H9 (cell line): ENCODE results near the gene PDCD7. TPM values are rescaled to one million over a fixed set of nuclear protein-coding genes. Genes with fewer than 3 reads are reported as not detected.

Experiments
- DNase-seq: peaks from one replicate; pipeline ENCODE4 v3.0.0-alpha.2; 2017
- H2AFZ ChIP-seq: one replicate; pipeline ENCODE4 v1.6.1; 2013; ENCODE audit warnings: mild to moderate bottlenecking, low read length, control low read depth, moderate library complexity
- H2AK5ac ChIP-seq: 2 replicates; pipeline ENCODE4 v1.6.1; 2013; ENCODE audit warnings: low read length, control low read depth, mixed read lengths; ENCODE audit not compliant: insufficient read length
- H2BK120ac ChIP-seq: one replicate; pipeline ENCODE4 v1.6.1; 2013; ENCODE audit warnings: low read depth, mild to moderate bottlenecking, low read length, control low read depth, inconsistent platforms; ENCODE audit not compliant: poor library complexity, severe bottlenecking
- H2BK12ac ChIP-seq: 2 replicates; pipeline ENCODE4 v1.6.1; 2013; ENCODE audit warnings: low read length, control low read depth, mixed read lengths, low read depth; ENCODE audit not compliant: insufficient read length
- H2BK15ac ChIP-seq: 2 replicates; pipeline ENCODE4 v1.6.1; 2013; ENCODE audit warnings: low read depth, low read length, control low read depth
- H2BK20ac ChIP-seq: one replicate; pipeline ENCODE4 v1.6.1; 2013; ENCODE audit warnings: low read depth, mild to moderate bottlenecking, low read length, control low read depth, inconsistent platforms; ENCODE audit not compliant: poor library complexity, severe bottlenecking
- H2BK5ac ChIP-seq: 2 replicates; pipeline ENCODE4 v1.6.1; 2013; ENCODE audit warnings: low read length, control low read depth, mixed read lengths; ENCODE audit not compliant: insufficient read length
- H3K14ac ChIP-seq: 2 replicates; pipeline ENCODE4 v1.6.1; 2013; ENCODE audit warnings: low read length, control low read depth; ENCODE audit not compliant: insufficient read depth
- H3K18ac ChIP-seq: 2 replicates; pipeline ENCODE4 v1.6.1; 2013; ENCODE audit warnings: low read depth, mild to moderate bottlenecking, mixed read lengths, low read length, control low read depth; ENCODE audit not compliant: insufficient read length
- H3K23ac ChIP-seq: 2 replicates; pipeline ENCODE4 v1.6.1; 2013; ENCODE audit warnings: low read length, control low read depth, mixed read lengths, low read depth; ENCODE audit not compliant: insufficient read length
- H3K23me2 ChIP-seq: 2 replicates; pipeline ENCODE4 v1.6.1; 2013; ENCODE audit warnings: low read depth, mild to moderate bottlenecking, mixed read lengths, low read length, control low read depth; ENCODE audit not compliant: insufficient read length, poor library complexity, severe bottlenecking
- H3K27ac ChIP-seq: 2 replicates; pipeline ENCODE4 v1.5.1; 2013; ENCODE audit warnings: low read length, control low read depth, mixed read lengths, low read depth; ENCODE audit not compliant: insufficient read length
- H3K27me3 ChIP-seq: 2 replicates; pipeline ENCODE4 v1.6.1; 2013; ENCODE audit warnings: low read length, control low read depth, inconsistent platforms; ENCODE audit not compliant: insufficient read depth
- H3K4ac ChIP-seq: 2 replicates; pipeline ENCODE4 v1.6.1; 2013; ENCODE audit warnings: low read depth, mild to moderate bottlenecking, control low read depth, inconsistent platforms, low read length, moderate library complexity
- H3K4me1 ChIP-seq: 2 replicates; pipeline ENCODE4 v1.6.1; 2013; ENCODE audit warnings: low read length, control low read depth, inconsistent platforms; ENCODE audit not compliant: insufficient read depth
- H3K4me2 ChIP-seq: 2 replicates; pipeline ENCODE4 v1.6.1; 2013; ENCODE audit warnings: low read length, control low read depth, mixed read lengths; ENCODE audit not compliant: insufficient read length, insufficient read depth
- H3K56ac ChIP-seq: 2 replicates; pipeline ENCODE4 v1.6.1; 2013; ENCODE audit warnings: low read depth, mild to moderate bottlenecking, mixed read lengths, low read length, control low read depth; ENCODE audit not compliant: insufficient read length
- H3K79me1 ChIP-seq: 2 replicates; pipeline ENCODE4 v1.6.1; 2013; ENCODE audit warnings: low read depth, mild to moderate bottlenecking, moderate library complexity, low read length, control low read depth, inconsistent platforms; ENCODE audit not compliant: insufficient read depth, poor library complexity, severe bottlenecking
- H3K79me2 ChIP-seq: 2 replicates; pipeline ENCODE4 v1.6.1; 2013; ENCODE audit warnings: low read length, control low read depth, inconsistent platforms; ENCODE audit not compliant: insufficient read depth
- H3K9ac ChIP-seq: 2 replicates; pipeline ENCODE4 v1.6.1; 2013; ENCODE audit warnings: low read length, control low read depth, mixed read lengths; ENCODE audit not compliant: insufficient read length; ENCODE audit errors: extremely low read depth
- H3K9me3 ChIP-seq: one replicate; pipeline ENCODE4 v1.6.1; 2013; ENCODE audit warnings: low read depth, low read length, inconsistent platforms; ENCODE audit not compliant: control insufficient read depth
- H3T11ph ChIP-seq: one replicate; pipeline ENCODE4 v1.6.1; 2013; ENCODE audit warnings: mild to moderate bottlenecking, low read length, control low read depth, inconsistent platforms
- H4K20me1 ChIP-seq: one replicate; pipeline ENCODE4 v1.6.1; 2013; ENCODE audit not compliant: control insufficient read depth, insufficient read length, insufficient read depth
- H4K5ac ChIP-seq: 2 replicates; pipeline ENCODE4 v1.6.1; 2013; ENCODE audit warnings: low read depth, mild to moderate bottlenecking, mixed read lengths, low read length, control low read depth; ENCODE audit not compliant: insufficient read length
- H4K8ac ChIP-seq: replicated peaks from 2 replicates; pipeline ENCODE4 v1.6.1; 2013; ENCODE audit warnings: low read length, control low read depth, mixed read lengths, low read depth; ENCODE audit not compliant: insufficient read length
- H4K91ac ChIP-seq: 2 replicates; pipeline ENCODE4 v1.6.1; 2013; ENCODE audit warnings: low read depth, mild to moderate bottlenecking, moderate library complexity, mixed read lengths, low read length, control low read depth; ENCODE audit not compliant: insufficient read length
- H3K27ac Mint-ChIP-seq, 3 experiments: 2 replicates in 2 of 3; 3 replicates in 1 of 3; pipeline ENCODE4 v1.8.0; 2020 to 2021; ENCODE audit warnings: mixed read lengths in 3 of 3, mild to moderate bottlenecking in 1 of 3, moderate library complexity in 1 of 3
- H3K27me3 Mint-ChIP-seq: 2 replicates; pipeline ENCODE4 v1.8.0; 2021; ENCODE audit warnings: low read depth, mild to moderate bottlenecking, moderate library complexity, mixed read lengths
- H3K36me3 Mint-ChIP-seq, 3 experiments: 2 replicates in 2 of 3; 3 replicates in 1 of 3; pipeline ENCODE4 v1.8.0; 2020 to 2021; ENCODE audit warnings: low read depth in 3 of 3, mixed read lengths in 3 of 3; ENCODE audit not compliant: insufficient read depth in 1 of 3
- H3K4me1 Mint-ChIP-seq, 2 experiments: 2 replicates each; pipeline ENCODE4 v1.8.0; 2020; ENCODE audit warnings: mixed read lengths in 2 of 2
- H3K4me3 Mint-ChIP-seq, 2 experiments: 2 replicates in 1 of 2; 3 replicates in 1 of 2; pipeline ENCODE4 v1.8.0; 2020 to 2021; ENCODE audit warnings: mild to moderate bottlenecking in 2 of 2, mixed read lengths in 2 of 2, moderate library complexity in 1 of 2
- H3K9me3 Mint-ChIP-seq, 2 experiments: 2 replicates in 1 of 2; 3 replicates in 1 of 2; pipeline ENCODE4 v1.8.0; 2020; ENCODE audit warnings: mild to moderate bottlenecking in 2 of 2, mixed read lengths in 2 of 2, moderate library complexity in 1 of 2
- CTCF ChIP-seq: fragments of 200-600 bp; sonication (generic); conservative IDR thresholded peaks from 3 replicates; pipeline ENCODE4 v1.8.0; 2021; ENCODE audit warnings: antibody characterized with exemption, mild to moderate bottlenecking
- WGBS: extraction: QIAGEN DNeasy Blood & Tissue Kit; methylation state at CpG from one replicate; pipeline ENCODE4 v1.1.7; 2013; ENCODE audit warnings: missing lambda C conversion rate, low lambda C conversion rate, mixed read lengths; ENCODE audit not compliant: insufficient read length; ENCODE audit errors: extremely low coverage; 5-methylcytosine and 5-hydroxymethylcytosine counted together
- total RNA-seq: library from RNA; stranded (reverse); gene quantifications from 2 replicates; pipeline ENCODE4 v1.2.1, GENCODE V29; 2021

PDCD7 gene
- total RNA-seq, 1 experiment from 2014 or later = 35.2 TPM

GRCh38 chr15:65084500-65085206, 49.0 kb downstream of the PDCD7 start:
- peaks cover 16% of the 10 kb centered on the region; the same call in 1 of the 2 replicates for H3K4me1 ChIP-seq
- H4K8ac ChIP-seq = no peak overlapping the region
- no peak overlapping the region for H2BK12ac ChIP-seq
- no peaks in the 10 kb centered on the region for H3K79me1 ChIP-seq
- no peaks in the 10 kb centered on the region for H3K23me2 ChIP-seq
- H3K79me2 ChIP-seq = no peaks in the 10 kb centered on the region
- no CpG with 5 or more reads among the region's 7 CpGs for WGBS
- H2AK5ac ChIP-seq = no peak overlapping the region
- no peak overlapping the region for H4K91ac ChIP-seq
- no peaks in the 10 kb centered on the region; a peak in 1 of 5 replicates for H3K9me3 Mint-ChIP-seq
- H3T11ph ChIP-seq = no peak overlapping the region
- H2AFZ ChIP-seq = no peak overlapping the region
- no peak for DNase-seq
- H3K18ac ChIP-seq = no peak overlapping the region
- H2BK5ac ChIP-seq = no peak overlapping the region
- H2BK20ac ChIP-seq = no peak overlapping the region
- H3K9ac ChIP-seq = no peak overlapping the region
- no peak overlapping the region for H3K23ac ChIP-seq
- H3K36me3 Mint-ChIP-seq = no peaks in the 10 kb centered on the region
- H4K5ac ChIP-seq = no peak overlapping the region
- H4K20me1 ChIP-seq = no peaks in the 10 kb centered on the region
- peak overlapping the region in 1 of 3 experiments; percentile 91; a peak in 1 of 7 replicates for H3K27ac Mint-ChIP-seq
- no peaks in the 10 kb centered on the region for H3K27me3 ChIP-seq
- no peak overlapping the region; a peak in 1 of 5 replicates for H3K4me3 Mint-ChIP-seq
- H3K9me3 ChIP-seq = no peaks in the 10 kb centered on the region
- H2BK120ac ChIP-seq = no peak overlapping the region
- peaks cover 62 to 77% of the 10 kb centered on the region in 2 experiments for H3K4me1 Mint-ChIP-seq
- H3K27me3 Mint-ChIP-seq = peaks cover 24% of the 10 kb centered on the region
- no peak overlapping the region for H3K56ac ChIP-seq
- H3K14ac ChIP-seq = no peak overlapping the region
- TF ChIP-seq CTCF = no peak
- no peak overlapping the region for H3K4me2 ChIP-seq
- H2BK15ac ChIP-seq = no peak overlapping the region
- H3K4ac ChIP-seq = no peak overlapping the region
- no peak overlapping the region for H3K27ac ChIP-seq
